ENCODE results near the gene LTO1. TPM values are rescaled to one million over a fixed set of nuclear protein-coding genes. Genes with fewer than 3 reads are reported as not detected.

Gene LTO1
- polyA plus RNA-seq, 2 of the 4 experiments (the other 2 are of a cell fraction): 25.1 to 27.0 TPM

DNA sequence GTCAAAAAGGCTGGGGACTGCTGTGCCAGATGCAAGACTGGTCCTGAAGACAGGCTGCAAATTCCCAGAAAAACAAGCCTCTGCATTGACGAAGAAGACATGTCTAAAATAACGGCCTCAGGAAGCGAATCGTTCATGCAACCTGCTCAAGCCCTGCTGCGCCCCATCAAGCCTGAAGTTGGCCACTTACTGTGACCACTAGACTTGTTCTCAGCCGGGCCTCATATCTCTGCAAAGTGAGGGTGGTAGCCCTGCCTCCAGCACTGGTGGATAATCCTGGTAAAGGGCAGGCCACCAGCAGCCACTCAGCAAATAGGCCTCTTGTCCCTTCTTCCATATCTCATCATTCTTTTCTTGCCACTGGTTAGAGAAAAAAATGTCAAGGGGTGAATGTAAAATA lies 11.8 kb downstream of the LTO1 start:
- TF ChIP-seq CHD2 (IDR thresholded peaks at IDR 0.05; ENCODE audit: low read length, partially characterized antibody) (no peak), FOSL2 (IDR thresholded peaks at IDR 0.05) (no peak), FOSL2 (CRISPR knock-in tag; IDR thresholded peaks at IDR 0.05) (no peak), PHF8 (IDR thresholded peaks at IDR 0.05; ENCODE audit: borderline replicate concordance, low read depth) (no peak)
- Histone ChIP-seq H3K4me3 (no peak overlapping the region), H3K9me3 (no peaks in the 10 kb centered on the region), H3K27ac (no peak overlapping the region), H3K4me2 (no peak overlapping the region), H3K4me1 (no peaks in the 10 kb centered on the region)
- CTCF ChIA-PET: interaction anchor here (5.5 to 10.9 kb wide), 3 partner anchors 19 to 562 kb away, joined by 39 to 220 read pairs (median 116); no protein-coding TSS in a partner anchor
- ATAC-seq (no peak), FAIRE-seq (no peak), DNase-seq (ENCODE audit: low read depth in 1 of 2, low spot score in 1 of 2) (no peak)
- POLR2A ChIA-PET: no interaction called here
- 95% methylated on average over 6 of the region's 6 CpGs for WGBS (ENCODE audit: missing lambda C conversion rate)

DNA sequence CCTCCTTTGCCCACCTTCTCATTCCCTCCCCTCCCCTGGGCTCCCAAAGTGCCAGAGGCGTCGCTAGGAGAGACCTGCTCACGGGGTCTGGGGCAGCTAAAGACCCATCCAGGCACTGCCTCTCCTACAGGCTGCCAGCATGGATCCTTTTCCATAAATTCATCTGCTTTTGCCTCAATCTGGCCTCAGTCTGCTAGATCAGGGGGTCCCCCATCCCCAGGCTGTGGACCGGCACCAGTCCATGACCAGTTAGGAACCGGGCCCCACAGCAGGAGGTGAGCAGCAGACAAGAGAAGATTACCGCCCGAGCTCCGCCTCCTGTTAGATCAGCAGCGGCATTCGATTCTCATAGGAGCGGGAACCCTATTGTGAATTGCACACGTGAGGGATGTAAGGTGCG lies 12.3 kb downstream of the LTO1 start:
- H3K4me1 ChIP-seq: no peaks in the 10 kb centered on the region
- no peaks in the 10 kb centered on the region for H3K9me3 ChIP-seq
- POLR2A ChIA-PET: no interaction called here
- H3K27ac ChIP-seq: no peak overlapping the region
- no peak for ATAC-seq
- FAIRE-seq: no peak
- no peak overlapping the region for H3K4me2 ChIP-seq
- DNase-seq (ENCODE audit: low read depth in 1 of 2, low spot score in 1 of 2): no peak
- WGBS (ENCODE audit: missing lambda C conversion rate): 93% methylated on average over 13 of the region's 13 CpGs
- CTCF ChIA-PET: interaction anchor here (1.5 to 10.9 kb wide), 4 partner anchors 7 to 561 kb away, joined by 6 to 149 read pairs (median 78); partner anchors contain the start of gene LTO1
- TF ChIP-seq EHMT2 (IDR thresholded peaks at IDR 0.05; ENCODE audit: low read depth) (no peak), RCOR1 (IDR thresholded peaks at IDR 0.05; ENCODE audit: low read depth, low read length) (no peak), JUN (IDR thresholded peaks at IDR 0.05) (no peak), ESRRA (IDR thresholded peaks at IDR 0.05; ENCODE audit: borderline replicate concordance, low read length) (no peak), POLR2AphosphoS2 (conservative IDR thresholded peaks at IDR 0.05; ENCODE audit: low read length) (no peak), HDAC2 (IDR thresholded peaks at IDR 0.05) (no peak), GATA3 (IDR thresholded peaks at IDR 0.05; ENCODE audit: borderline replicate concordance) (no peak), FOSL2 (IDR thresholded peaks at IDR 0.05) (no peak), FOSL2 (CRISPR knock-in tag; IDR thresholded peaks at IDR 0.05) (no peak), HOXB13 (CRISPR knock-in tag; IDR thresholded peaks at IDR 0.05; ENCODE audit: low read depth) (no peak), CHD4 (IDR thresholded peaks at IDR 0.05; ENCODE audit: borderline replicate concordance) (no peak), ZC3H11A (IDR thresholded peaks at IDR 0.05) (no peak), RAD21 (conservative IDR thresholded peaks at IDR 0.05 in 1 of 2, IDR thresholded peaks at IDR 0.05 in 1 of 2) (no peak), ZFP36 (IDR thresholded peaks at IDR 0.05; ENCODE audit: borderline replicate concordance, partially characterized antibody) (no peak), ZNF302 (CRISPR knock-in tag; IDR thresholded peaks at IDR 0.05) (no peak)
- TF ChIP-seq, protein P1, sequence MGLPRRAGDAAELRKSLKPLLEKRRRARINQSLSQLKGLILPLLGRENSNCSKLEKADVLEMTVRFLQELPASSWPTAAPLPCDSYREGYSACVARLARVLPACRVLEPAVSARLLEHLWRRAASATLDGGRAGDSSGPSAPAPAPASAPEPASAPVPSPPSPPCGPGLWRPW (IDR thresholded peaks at IDR 0.05): no peak
- TF ChIP-seq, protein P2, sequence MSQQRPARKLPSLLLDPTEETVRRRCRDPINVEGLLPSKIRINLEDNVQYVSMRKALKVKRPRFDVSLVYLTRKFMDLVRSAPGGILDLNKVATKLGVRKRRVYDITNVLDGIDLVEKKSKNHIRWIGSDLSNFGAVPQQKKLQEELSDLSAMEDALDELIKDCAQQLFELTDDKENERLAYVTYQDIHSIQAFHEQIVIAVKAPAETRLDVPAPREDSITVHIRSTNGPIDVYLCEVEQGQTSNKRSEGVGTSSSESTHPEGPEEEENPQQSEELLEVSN (IDR thresholded peaks at IDR 0.05; ENCODE audit: borderline replicate concordance, low read depth): no peak
- TF ChIP-seq, protein P3, sequence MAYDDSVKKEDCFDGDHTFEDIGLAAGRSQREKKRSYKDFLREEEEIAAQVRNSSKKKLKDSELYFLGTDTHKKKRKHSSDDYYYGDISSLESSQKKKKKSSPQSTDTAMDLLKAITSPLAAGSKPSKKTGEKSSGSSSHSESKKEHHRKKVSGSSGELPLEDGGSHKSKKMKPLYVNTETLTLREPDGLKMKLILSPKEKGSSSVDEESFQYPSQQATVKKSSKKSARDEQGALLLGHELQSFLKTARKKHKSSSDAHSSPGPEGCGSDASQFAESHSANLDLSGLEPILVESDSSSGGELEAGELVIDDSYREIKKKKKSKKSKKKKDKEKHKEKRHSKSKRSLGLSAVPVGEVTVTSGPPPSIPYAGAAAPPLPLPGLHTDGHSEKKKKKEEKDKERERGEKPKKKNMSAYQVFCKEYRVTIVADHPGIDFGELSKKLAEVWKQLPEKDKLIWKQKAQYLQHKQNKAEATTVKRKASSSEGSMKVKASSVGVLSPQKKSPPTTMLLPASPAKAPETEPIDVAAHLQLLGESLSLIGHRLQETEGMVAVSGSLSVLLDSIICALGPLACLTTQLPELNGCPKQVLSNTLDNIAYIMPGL (CRISPR knock-in tag; IDR thresholded peaks at IDR 0.05; ENCODE audit: borderline replicate concordance): no peak
- TF ChIP-seq, protein P4, sequence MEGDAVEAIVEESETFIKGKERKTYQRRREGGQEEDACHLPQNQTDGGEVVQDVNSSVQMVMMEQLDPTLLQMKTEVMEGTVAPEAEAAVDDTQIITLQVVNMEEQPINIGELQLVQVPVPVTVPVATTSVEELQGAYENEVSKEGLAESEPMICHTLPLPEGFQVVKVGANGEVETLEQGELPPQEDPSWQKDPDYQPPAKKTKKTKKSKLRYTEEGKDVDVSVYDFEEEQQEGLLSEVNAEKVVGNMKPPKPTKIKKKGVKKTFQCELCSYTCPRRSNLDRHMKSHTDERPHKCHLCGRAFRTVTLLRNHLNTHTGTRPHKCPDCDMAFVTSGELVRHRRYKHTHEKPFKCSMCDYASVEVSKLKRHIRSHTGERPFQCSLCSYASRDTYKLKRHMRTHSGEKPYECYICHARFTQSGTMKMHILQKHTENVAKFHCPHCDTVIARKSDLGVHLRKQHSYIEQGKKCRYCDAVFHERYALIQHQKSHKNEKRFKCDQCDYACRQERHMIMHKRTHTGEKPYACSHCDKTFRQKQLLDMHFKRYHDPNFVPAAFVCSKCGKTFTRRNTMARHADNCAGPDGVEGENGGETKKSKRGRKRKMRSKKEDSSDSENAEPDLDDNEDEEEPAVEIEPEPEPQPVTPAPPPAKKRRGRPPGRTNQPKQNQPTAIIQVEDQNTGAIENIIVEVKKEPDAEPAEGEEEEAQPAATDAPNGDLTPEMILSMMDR (IDR thresholded peaks at IDR 0.05): no peak
- TF ChIP-seq, protein P5, sequence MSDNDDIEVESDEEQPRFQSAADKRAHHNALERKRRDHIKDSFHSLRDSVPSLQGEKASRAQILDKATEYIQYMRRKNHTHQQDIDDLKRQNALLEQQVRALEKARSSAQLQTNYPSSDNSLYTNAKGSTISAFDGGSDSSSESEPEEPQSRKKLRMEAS (IDR thresholded peaks at IDR 0.05): no peak
- H3K4me3 ChIP-seq: no peak overlapping the region

Measured in A549 (cell line).